BJ (cell line): ENCODE results near the gene ARHGEF28. TPM values are rescaled to one million over a fixed set of nuclear protein-coding genes. Genes with fewer than 3 reads are reported as not detected.

Source experiments
- CTCF ChIA-PET: fragments of 350-600 bp; formaldehyde crosslinking; extraction: SDS; loops from one replicate; lab custom pipeline; 2021; ENCODE audit warnings: antibody characterized with exemption, inconsistent platforms; lab: Yijun Ruan, JAX
- POLR2A ChIA-PET: fragments of 300-600 bp; sonication (Branson Sonifier 250); formaldehyde crosslinking; extraction: SDS; loops from one replicate; lab custom pipeline; 2021; ENCODE audit warnings: antibody characterized with exemption; lab: Charles Lee
- DNase-seq: peaks from one replicate; pipeline ENCODE4 v3.0.0-alpha.2; 2011; ENCODE audit warnings: low read depth
- H3K27me3 ChIP-seq: 2 replicates; pipeline ENCODE4 v1.6.0; 2011; ENCODE audit warnings: low read length; ENCODE audit not compliant: control insufficient read depth, insufficient read depth
- H3K36me3 ChIP-seq: 2 replicates; pipeline ENCODE4 v1.5.1; 2011; ENCODE audit warnings: low read length; ENCODE audit not compliant: control insufficient read depth, insufficient read depth
- H3K4me3 ChIP-seq: 2 replicates; pipeline ENCODE4 v1.5.1; 2011; ENCODE audit warnings: low read depth, mild to moderate bottlenecking, control low read depth, low read length
- CTCF ChIP-seq: IDR thresholded peaks from 2 replicates; pipeline ENCODE4 v1.5.1; 2011; ENCODE audit warnings: low read depth, mild to moderate bottlenecking, control low read depth, inconsistent platforms, low read length, moderate library complexity; ENCODE audit not compliant: insufficient read depth
- polyA plus RNA-seq: library from polyadenylated mRNA; depleted of rRNA; stranded (reverse); fragments of >200 nt; gene quantifications from 2 replicates; pipeline ENCODE4 v1.2.3, GENCODE V29; 2011

Gene ARHGEF28
- polyA plus RNA-seq, 1 experiment, result 2.8 TPM

DNA sequence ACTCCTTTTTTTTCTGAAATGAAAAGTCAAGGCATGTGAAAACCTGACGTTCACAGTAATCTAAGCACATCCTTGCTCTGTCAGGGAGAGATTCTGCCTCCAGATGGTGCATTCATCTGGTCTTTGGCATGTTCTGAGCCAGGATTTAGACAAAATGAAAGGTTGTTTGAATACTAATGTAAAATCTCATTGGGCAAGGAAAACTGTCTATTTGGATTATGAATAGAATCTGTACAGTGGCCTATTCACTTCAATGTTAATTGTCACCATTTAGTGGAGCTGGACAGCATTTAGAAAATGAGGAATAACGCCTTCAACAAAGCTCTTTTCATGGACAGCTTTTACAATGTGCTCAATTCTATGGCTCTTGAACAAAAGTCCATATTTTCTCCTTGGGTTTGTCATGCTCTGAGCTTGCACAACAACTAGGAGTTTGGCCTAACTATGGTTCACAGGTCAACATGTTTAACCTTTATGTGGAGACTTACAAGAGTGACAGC, 28.9 kb downstream of the ARHGEF28 start:
- Histone ChIP-seq H3K36me3 (no peaks in the 10 kb centered on the region), H3K27me3 (no peaks in the 10 kb centered on the region), H3K4me3 (no peak overlapping the region)
- no peak for DNase-seq
- no peak for TF ChIP-seq CTCF
- ChIA-PET POLR2A (no interaction called here), CTCF (interaction anchor here (1.1 to 2.1 kb wide), 2 partner anchors 18 to 58 kb away, joined by 3 to 6 read pairs; no protein-coding TSS in a partner anchor)

DNA sequence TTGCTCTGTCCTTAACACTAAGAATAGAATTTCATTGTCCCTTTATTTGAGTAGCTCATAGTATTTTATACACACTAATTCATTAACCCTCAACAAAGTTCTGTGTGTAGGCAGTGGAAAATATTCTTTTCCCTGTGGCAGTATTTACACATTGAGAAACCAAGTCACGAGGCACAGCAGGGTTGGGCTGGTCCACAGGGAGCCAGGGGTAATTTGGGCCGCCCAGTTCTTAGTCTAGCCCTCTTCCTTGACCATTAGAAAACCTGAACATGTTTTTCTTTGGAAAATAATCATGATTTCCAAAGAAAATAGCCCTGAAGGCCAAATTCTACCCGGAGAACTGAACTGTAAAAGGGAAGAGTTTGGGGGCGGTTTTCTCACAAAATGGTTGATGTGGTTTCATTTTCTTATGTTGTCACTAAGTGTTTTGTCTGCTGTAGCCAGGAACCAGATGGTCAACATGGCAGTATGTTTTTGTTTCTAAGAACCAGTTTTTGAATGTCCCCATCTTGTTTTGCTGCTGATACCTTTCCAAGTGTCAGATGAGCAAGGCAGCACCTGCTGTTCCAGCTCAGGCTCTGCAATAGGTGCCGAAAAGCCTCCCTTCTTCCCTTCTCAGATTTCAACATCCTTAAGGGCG, 29.6 kb downstream of the ARHGEF28 start:
- H3K4me3 ChIP-seq, result no peak overlapping the region
- no peak for TF ChIP-seq CTCF
- no peaks in the 10 kb centered on the region for H3K27me3 ChIP-seq
- CTCF ChIA-PET, result interaction anchor here (0.6 to 2.1 kb wide), 3 partner anchors 13 to 58 kb away, joined by 3 to 6 read pairs (median 3); no protein-coding TSS in a partner anchor
- POLR2A ChIA-PET, result no interaction called here
- DNase-seq, result no peak
- H3K36me3 ChIP-seq, result no peaks in the 10 kb centered on the region

- TF ChIP-seq CTCF, result no peak
- ChIA-PET POLR2A (no interaction called here), CTCF (no interaction called here)
- Histone ChIP-seq H3K36me3 (no peaks in the 10 kb centered on the region), H3K27me3 (no peaks in the 10 kb centered on the region), H3K4me3 (no peak overlapping the region)
- no peak for DNase-seq
Measured at GRCh38 chr5:73661753-73662152, 35.8 kb downstream of the ARHGEF28 start.

DNA sequence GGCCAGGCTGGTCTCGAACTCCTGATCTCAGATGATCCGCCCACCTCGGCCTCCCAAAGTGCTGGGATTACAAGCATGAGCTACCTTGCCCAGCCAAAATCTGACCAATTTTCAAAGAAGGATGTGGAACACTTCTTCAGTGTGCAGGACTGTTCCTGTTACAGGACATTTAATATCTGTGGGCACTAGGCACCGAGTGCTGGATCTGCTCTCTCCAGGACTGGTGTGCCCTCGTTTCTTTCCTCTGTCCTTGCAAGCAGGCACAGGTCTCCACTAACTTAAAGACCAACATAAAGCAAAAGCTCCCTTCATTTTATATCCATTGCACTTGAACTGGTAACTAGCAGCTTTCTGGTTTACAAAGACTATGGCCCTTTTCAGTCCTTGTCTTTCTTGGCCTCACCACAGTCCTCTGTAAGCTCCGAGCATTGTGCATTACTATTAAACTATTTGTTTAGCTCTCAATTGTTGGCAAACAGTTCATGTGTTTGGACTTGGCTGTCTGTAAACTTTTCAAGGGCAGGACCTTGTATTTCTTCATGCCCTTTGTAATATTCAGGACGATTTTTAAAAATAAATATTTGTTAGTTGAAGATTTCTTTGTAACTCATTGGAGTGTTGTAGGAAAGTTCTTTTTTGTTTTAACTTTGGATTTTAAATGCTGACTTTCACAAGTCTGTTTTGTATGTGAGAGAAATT, 37.3 kb downstream of the ARHGEF28 start:
- POLR2A ChIA-PET, result interaction anchor here (0.6 kb wide), 1 partner anchor 265 kb away, joined by 3 read pairs; no protein-coding TSS in a partner anchor
- Histone ChIP-seq H3K27me3 (no peaks in the 10 kb centered on the region), H3K4me3 (no peak overlapping the region), H3K36me3 (no peaks in the 10 kb centered on the region)
- no peak for TF ChIP-seq CTCF
- CTCF ChIA-PET, result no interaction called here
- no peak for DNase-seq

GRCh38 chr5:73663860-73664240, 37.9 kb downstream of the ARHGEF28 start:
- no peaks in the 10 kb centered on the region for H3K27me3 ChIP-seq
- no peak for DNase-seq
- ChIA-PET POLR2A (interaction anchor here (0.6 kb wide), 1 partner anchor 264 kb away, joined by 3 read pairs; no protein-coding TSS in a partner anchor), CTCF (no interaction called here)
- no peak for TF ChIP-seq CTCF
- no peaks in the 10 kb centered on the region for H3K36me3 ChIP-seq
- H3K4me3 ChIP-seq, result no peak overlapping the region
